SK-N-MC (cell line): Measurements from ENCODE around the gene GOLPH3.

Experiments used
- EZH2 ChIP-seq: fragments of 200-600 bp; sonication (generic); IDR thresholded peaks from one replicate; pipeline ENCODE4 v1.6.1; 2017; ENCODE audit warnings: antibody characterized with exemption
- FOXP2 ChIP-seq: optimal IDR thresholded peaks from 2 replicates; pipeline ENCODE3; 2011; ENCODE audit warnings: mild to moderate bottlenecking, moderate library complexity; ENCODE audit not compliant: insufficient read depth; ENCODE audit errors: extremely low read length, control extremely low read depth
- POLR2AphosphoS5 ChIP-seq: IDR thresholded peaks from 2 replicates; pipeline ENCODE4 v1.6.1; 2012; ENCODE audit warnings: mild to moderate bottlenecking, low read depth, low read length, borderline replicate concordance

- no peak; the same call in 1 of the 2 replicates for TF ChIP-seq POLR2AphosphoS5
- no peak for TF ChIP-seq EZH2
- no peak for TF ChIP-seq FOXP2
Measured at GRCh38 chr5:32138839-32139493, 35.2 kb downstream of the GOLPH3 start.
